Central memory CD8-positive, alpha-beta T cell (primary cell): ENCODE results near the gene GNAQ.
A peak's percentile ranks its signal among the peaks of the same experiment; 100 is the strongest.

ENCODE experiments used
- ATAC-seq: fragments of 150-1000 bp; cut with Tn5 transposase; replicated peaks from 2 replicates; pipeline ENCODE4 v1.10.0; 2022; ENCODE audit warnings: mild to moderate bottlenecking, moderate FRiP score, moderate number of reproducible peaks; ENCODE audit not compliant: poor library complexity, severe bottlenecking; ENCODE audit errors: extremely low read depth
- DNase-seq, 2 donors: peaks; one replicate each; pipeline ENCODE4 v3.0.0; 2021; ENCODE audit warnings: low spot score in 2 of 2
- H3K27ac Mint-ChIP-seq: one replicate; pipeline ENCODE4 v1.8.0; 2022; ENCODE audit warnings: low read depth, mild to moderate bottlenecking, moderate library complexity, mixed read lengths
- H3K27me3 Mint-ChIP-seq: one replicate; pipeline ENCODE4 v1.8.0; 2022; ENCODE audit warnings: mixed read lengths
- H3K36me3 Mint-ChIP-seq: one replicate; pipeline ENCODE4 v1.8.0; 2022; ENCODE audit warnings: mild to moderate bottlenecking, moderate library complexity, mixed read lengths; ENCODE audit not compliant: insufficient read depth
- H3K4me1 Mint-ChIP-seq: one replicate; pipeline ENCODE4 v1.8.0; 2022; ENCODE audit warnings: mixed read lengths
- H3K4me3 Mint-ChIP-seq: one replicate; pipeline ENCODE4 v1.8.0; 2022; ENCODE audit warnings: mild to moderate bottlenecking, moderate library complexity, mixed read lengths
- H3K9me3 Mint-ChIP-seq: one replicate; pipeline ENCODE4 v1.8.0; 2022; ENCODE audit warnings: mixed read lengths

The GNAQ gene

DNA sequence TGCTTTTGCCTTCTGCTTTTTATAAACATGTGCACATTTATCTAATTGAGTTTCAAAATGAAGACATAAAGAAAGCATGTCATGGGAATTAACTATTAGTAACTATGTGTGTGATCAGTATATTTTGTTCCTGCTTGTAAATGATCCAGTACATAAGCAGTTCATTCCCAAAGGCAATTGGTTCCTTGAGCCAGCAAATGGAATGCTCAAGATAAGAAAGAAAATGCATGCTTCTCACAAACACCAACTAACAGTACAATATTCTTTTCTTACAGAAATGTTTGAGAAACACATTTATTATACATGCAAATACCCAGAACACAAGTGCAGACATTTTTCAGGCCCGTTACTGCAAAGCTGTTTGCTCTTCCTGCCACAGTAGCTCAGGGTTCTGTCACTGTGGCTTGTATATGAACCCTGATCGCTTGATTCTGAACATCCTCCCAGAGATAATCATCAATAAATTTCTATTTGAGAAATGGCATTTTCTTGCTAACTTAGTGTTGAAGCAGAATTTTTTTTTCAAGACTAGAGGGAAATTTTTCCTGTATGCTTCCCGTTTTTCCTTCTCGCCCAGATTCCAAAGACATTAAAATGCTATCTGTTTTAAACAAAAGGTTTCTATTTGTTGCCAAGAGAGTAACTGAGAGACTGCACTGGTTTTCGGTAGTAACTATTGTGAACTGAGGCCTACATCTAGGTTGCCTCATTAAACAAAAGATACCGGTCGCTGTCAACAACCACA is 1.9 kb downstream of the GNAQ start:
- H3K9me3 Mint-ChIP-seq: no peaks in the 10 kb centered on the region
- H3K27ac Mint-ChIP-seq: peak overlapping the region; percentile 70
- peaks cover 24% of the 10 kb centered on the region for H3K4me1 Mint-ChIP-seq
- H3K27me3 Mint-ChIP-seq: peaks cover 56% of the 10 kb centered on the region
- no peak for ATAC-seq
- peaks cover 4% of the 10 kb centered on the region for H3K36me3 Mint-ChIP-seq
- no peak for DNase-seq
- H3K4me3 Mint-ChIP-seq: peak overlapping the region; percentile 84

DNA sequence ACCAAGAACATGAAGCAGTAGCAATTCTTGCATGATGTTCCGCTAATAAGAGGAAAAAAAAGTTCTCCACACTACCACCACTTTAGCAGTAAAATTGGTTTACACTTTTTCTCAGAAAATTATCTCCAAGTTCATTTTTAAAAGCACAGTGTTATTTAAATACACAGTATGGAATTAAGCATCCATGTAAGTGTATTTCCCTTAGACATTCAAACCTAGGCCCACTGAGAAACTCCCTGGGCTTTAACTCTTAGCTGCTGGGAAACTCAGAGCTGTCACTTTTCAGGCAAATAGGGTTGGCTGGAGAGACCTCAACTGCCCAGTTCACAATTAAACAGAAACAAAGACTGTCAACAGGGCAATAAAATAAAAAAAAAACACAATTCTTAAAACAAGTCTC is 2.7 kb downstream of the GNAQ start:
- Mint-ChIP-seq H3K36me3 (peaks cover 4% of the 10 kb centered on the region), H3K9me3 (no peaks in the 10 kb centered on the region), H3K4me1 (peaks cover 24% of the 10 kb centered on the region), H3K27ac (no peak overlapping the region), H3K27me3 (peaks cover 56% of the 10 kb centered on the region), H3K4me3 (no peak overlapping the region)
- no peak for ATAC-seq
- no peak for DNase-seq

DNA sequence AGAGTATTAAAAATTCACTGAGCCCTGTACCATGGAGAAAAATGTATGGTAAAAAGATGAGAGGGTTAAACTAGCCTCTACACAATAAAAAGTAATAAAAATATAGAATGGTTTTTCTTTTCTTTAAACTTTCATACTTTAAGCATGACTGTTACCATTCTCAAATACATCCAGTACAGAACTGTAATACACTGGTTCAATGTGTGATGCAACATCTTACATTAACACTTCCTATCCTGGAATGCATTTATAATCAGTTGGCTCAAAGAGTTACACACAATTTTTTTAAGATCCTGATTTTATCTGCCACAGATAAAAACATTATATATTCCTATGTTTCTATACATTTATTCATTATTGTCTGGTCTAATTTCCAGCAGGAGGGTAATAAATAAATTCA is 4.7 kb downstream of the GNAQ start:
- ATAC-seq (no peak), DNase-seq (no peak)
- no peak overlapping the region for H3K27ac Mint-ChIP-seq
- peaks cover 4% of the 10 kb centered on the region for H3K36me3 Mint-ChIP-seq
- H3K4me3 Mint-ChIP-seq: no peak overlapping the region
- peaks cover 46% of the 10 kb centered on the region for H3K27me3 Mint-ChIP-seq
- H3K9me3 Mint-ChIP-seq: no peaks in the 10 kb centered on the region
- peaks cover 13% of the 10 kb centered on the region for H3K4me1 Mint-ChIP-seq

DNA sequence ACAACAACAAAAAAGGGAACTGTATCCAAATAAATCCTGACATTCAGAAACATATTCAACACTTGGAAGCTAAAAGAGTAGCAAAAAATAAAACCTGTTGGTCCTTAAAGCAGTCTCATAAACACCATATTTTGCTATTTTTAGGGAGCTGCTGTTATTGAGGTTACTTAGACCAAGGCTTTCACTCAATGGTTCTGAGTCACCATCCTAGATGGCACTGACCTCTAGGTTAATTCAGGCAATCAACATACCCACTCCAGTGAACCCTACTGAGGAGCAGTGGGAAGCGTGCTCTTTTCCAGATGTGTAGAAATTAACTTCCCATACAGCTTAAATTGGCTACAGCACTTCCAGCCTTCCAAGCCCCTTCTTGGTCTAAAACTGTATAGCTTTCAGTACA is 5.2 kb downstream of the GNAQ start:
- ATAC-seq (no peak), DNase-seq (no peak)
- Mint-ChIP-seq H3K27me3 (peaks cover 51% of the 10 kb centered on the region), H3K4me1 (peaks cover 13% of the 10 kb centered on the region), H3K36me3 (peaks cover 2% of the 10 kb centered on the region), H3K9me3 (no peaks in the 10 kb centered on the region), H3K27ac (no peak overlapping the region), H3K4me3 (no peak overlapping the region)

DNA sequence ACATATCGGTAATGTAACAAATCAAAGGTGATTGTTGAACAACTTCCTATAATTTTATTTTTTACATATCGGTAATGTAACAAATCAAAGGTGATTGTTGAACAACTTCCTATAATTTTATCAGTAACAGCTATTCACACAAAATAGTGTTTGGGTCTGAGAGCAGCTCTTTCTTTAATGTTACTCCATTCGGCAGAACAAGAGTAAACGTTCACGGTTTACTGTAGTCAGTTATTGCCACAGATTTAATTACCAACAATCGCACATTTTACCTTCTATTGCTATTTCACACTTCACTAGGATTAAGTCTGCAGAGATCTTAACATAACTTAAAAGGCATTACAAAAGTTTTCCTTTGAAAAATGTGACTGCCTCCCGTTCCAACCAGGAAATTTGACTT is 6.4 kb downstream of the GNAQ start:
- peaks cover 47% of the 10 kb centered on the region for H3K27me3 Mint-ChIP-seq
- H3K27ac Mint-ChIP-seq: no peak overlapping the region
- no peak overlapping the region for H3K4me3 Mint-ChIP-seq
- no peaks in the 10 kb centered on the region for H3K36me3 Mint-ChIP-seq
- no peaks in the 10 kb centered on the region for H3K9me3 Mint-ChIP-seq
- no peak for DNase-seq
- no peak for ATAC-seq
- peaks cover 7% of the 10 kb centered on the region for H3K4me1 Mint-ChIP-seq

DNA sequence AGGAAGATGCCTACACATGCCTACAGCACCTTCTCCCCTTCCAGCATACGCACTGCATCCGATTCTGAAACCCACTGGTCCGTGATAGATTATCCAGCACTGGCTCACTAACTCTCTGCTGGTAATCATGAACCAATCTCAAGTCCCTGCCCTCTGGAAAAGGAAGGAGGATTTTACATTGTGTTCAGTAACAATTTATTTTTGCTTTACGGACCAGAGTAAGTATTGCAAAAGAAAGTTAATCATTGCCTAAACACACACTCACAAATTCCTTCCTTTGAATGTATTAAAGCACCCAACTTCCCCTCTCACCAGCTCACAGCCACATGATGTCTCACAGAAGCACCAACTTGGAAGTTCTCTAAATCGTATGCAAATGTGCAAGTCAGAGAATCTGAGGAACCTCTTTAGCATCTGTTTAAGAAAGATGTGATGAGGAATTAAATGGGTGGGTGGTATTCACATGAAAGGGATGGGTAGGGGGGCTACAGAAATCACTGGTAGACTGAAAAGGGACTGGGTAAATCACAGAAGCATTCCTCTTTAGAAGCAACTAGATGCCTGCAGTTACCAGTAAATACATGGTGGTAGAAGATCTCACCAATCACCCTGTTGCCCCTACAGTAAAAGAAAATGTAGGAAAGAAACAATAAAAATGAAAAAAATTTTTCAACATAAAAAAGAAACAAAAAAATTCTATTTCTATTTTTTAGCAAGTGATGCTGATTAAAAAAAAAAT is 8.4 kb downstream of the GNAQ start:
- no peaks in the 10 kb centered on the region for H3K4me1 Mint-ChIP-seq
- no peaks in the 10 kb centered on the region for H3K36me3 Mint-ChIP-seq
- no peak for ATAC-seq

DNA sequence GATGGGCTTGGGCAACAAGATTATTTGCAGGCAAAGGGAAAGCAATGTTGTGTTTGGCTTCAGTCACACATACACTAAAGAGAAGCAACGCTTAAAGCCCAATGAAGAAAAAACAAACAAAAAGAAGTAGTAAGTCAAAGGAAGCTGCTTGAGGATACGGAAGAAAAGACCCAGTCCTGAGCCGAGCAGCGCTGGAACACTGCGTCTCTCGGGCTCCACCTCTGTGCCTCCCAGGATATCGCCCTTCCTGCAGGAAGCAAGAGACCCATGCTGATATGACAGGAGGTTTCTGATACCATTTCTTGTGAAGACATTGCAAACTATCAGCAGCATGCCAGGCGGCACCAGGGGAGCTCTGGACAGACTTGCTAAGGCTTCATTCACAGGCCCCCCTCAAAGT is 9.9 kb downstream of the GNAQ start:
- DNase-seq (no peak), ATAC-seq (no peak)
- H3K4me3 Mint-ChIP-seq: no peak overlapping the region
- H3K27me3 Mint-ChIP-seq: peaks cover 27% of the 10 kb centered on the region
- H3K27ac Mint-ChIP-seq: no peak overlapping the region
- no peaks in the 10 kb centered on the region for H3K4me1 Mint-ChIP-seq
- no peaks in the 10 kb centered on the region for H3K9me3 Mint-ChIP-seq
- peaks cover 2% of the 10 kb centered on the region for H3K36me3 Mint-ChIP-seq

More for the DNA sequence above, 8.4 kb downstream of the GNAQ start:
- H3K9me3 Mint-ChIP-seq: no peaks in the 10 kb centered on the region
- DNase-seq: no peak
- no peak overlapping the region for H3K4me3 Mint-ChIP-seq
- peaks cover 27% of the 10 kb centered on the region for H3K27me3 Mint-ChIP-seq
- no peak overlapping the region for H3K27ac Mint-ChIP-seq

DNA sequence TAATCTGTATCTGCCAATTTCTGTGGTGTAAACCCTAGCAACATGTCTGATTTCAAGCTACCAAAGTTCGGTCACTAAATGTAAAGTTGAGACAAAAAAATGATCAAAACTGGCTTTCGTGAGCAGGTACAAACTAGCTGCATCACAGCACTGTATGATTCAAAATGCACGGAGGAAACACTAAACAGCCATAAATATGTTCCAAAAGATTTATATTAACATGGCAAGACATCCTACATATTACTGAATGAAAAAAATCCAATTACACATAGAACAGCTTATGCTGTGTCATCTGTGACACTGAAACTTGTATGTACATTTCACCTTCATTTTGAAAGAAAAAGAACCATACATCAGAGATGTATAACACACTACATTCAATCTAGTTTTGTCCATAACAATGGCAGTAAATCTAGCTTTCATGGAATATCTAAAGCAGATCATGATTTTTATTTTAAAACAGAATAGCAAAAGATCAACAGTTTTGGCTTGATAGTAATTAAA is 14.4 kb downstream of the GNAQ start:
- no peak for ATAC-seq
- Mint-ChIP-seq H3K4me3 (no peak overlapping the region), H3K27me3 (peaks cover 11% of the 10 kb centered on the region), H3K36me3 (peaks cover 2% of the 10 kb centered on the region), H3K27ac (no peak overlapping the region), H3K4me1 (no peaks in the 10 kb centered on the region), H3K9me3 (no peaks in the 10 kb centered on the region)
- DNase-seq: no peak

DNA sequence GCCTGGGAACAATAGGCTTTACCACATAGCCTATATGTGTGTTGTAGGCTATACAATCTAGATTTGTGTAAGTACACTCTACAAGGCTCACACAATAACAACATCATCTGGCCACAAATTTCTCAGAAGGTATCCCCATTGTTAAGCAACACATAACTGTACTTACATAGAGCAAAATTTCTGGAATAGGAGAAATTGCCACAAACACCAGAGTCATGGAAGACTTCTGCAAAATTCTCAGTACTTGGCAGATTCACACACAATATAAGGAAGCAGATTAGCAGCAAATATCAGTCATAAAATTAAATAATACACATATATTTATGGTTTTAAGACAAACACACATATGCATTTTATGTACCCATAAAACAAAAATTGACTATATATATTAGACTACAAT is 16.4 kb downstream of the GNAQ start:
- ATAC-seq: no peak
- Mint-ChIP-seq H3K27ac (no peak overlapping the region), H3K9me3 (no peaks in the 10 kb centered on the region), H3K27me3 (peaks cover 18% of the 10 kb centered on the region), H3K36me3 (peaks cover 2% of the 10 kb centered on the region), H3K4me3 (no peak overlapping the region), H3K4me1 (peaks cover 12% of the 10 kb centered on the region)
- DNase-seq: no peak

DNA sequence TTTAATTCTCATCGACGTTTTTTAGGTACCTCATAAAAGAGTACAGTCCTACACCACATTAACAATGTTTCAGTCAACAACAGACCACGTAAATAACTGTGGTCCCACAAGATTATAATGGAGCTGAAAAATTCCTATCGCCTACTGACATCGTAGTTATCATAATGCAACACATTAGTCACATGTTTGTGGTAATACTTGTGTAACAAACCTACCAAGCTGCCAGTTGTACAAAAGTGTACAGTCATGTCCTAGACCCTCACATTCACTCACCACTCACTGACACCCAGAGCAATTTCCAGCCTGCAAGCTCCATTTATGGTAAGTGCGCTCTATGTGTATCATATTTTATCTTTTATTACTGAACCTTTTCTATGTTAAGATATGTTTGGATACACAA is 16.8 kb downstream of the GNAQ start:
- ATAC-seq: no peak
- Mint-ChIP-seq H3K36me3 (peaks cover 2% of the 10 kb centered on the region), H3K4me3 (no peak overlapping the region), H3K9me3 (no peaks in the 10 kb centered on the region), H3K27ac (no peak overlapping the region), H3K27me3 (peaks cover 23% of the 10 kb centered on the region), H3K4me1 (peaks cover 16% of the 10 kb centered on the region)
- DNase-seq: no peak

DNA sequence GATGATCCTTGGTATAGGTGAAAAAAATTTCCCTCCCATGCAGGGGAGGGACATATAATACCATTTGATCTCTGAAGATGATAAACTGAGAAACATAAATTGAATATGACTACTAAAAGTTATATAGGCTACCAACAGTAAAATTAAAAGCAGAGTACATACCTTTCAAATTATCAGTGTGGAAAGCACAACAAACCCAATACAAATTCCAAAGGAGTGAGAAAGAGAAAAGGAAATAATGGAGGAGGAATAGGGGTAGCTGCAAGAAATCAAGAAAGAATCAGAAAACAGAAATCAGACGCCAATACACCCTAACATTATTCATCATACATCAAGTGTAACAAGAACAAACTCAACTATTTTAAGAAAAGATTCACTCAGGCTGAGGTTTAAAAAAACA is 17.7 kb downstream of the GNAQ start:
- H3K4me1 Mint-ChIP-seq: peaks cover 20% of the 10 kb centered on the region
- ATAC-seq: no peak
- H3K36me3 Mint-ChIP-seq: peaks cover 2% of the 10 kb centered on the region
- no peak overlapping the region for H3K4me3 Mint-ChIP-seq
- H3K9me3 Mint-ChIP-seq: no peaks in the 10 kb centered on the region
- DNase-seq: no peak
- H3K27ac Mint-ChIP-seq: no peak overlapping the region
- peaks cover 27% of the 10 kb centered on the region for H3K27me3 Mint-ChIP-seq

DNA sequence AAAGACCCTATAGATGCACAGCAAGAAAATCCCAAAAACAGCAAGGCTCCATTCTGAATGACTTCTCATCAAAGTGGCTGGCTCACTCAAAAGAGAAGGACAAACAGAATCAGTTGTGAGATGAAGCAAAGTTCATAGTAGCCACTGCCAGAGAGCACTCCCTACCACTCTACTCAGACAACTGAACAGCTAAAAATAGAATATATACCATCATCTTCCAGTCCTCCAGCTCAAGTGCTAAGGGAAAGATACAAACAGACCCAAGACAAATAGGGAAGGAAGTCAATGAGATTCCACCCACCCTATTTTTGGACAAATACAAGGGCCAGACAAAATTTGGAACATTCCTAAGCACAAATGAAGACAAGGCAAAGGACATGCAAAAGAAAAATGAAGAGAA is 20.6 kb downstream of the GNAQ start:
- H3K4me3 Mint-ChIP-seq: no peak overlapping the region
- H3K4me1 Mint-ChIP-seq: peaks cover 20% of the 10 kb centered on the region

DNA sequence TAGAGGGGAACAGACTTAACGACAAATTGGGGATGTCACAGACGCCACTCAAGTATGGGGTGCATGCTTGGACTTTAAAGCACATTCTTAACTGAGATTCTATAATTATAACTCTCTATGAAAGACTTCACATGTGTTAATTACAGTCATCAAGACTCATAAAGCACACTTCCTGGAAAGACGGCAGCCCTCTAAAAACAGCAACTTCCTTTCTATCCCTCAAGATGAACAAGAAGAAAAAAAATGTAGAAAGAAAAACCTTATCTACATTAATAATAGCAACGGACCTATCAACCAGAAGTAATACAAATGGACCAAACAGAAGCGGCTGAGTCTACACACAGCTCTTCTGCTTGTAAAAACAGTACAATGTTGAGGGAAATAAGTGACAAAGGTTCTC is 21.2 kb downstream of the GNAQ start:
- no peak overlapping the region for H3K4me3 Mint-ChIP-seq
- H3K36me3 Mint-ChIP-seq: no peaks in the 10 kb centered on the region
- peaks cover 20% of the 10 kb centered on the region for H3K4me1 Mint-ChIP-seq
- ATAC-seq (no peak), DNase-seq (no peak)
- H3K9me3 Mint-ChIP-seq: no peaks in the 10 kb centered on the region
- peaks cover 27% of the 10 kb centered on the region for H3K27me3 Mint-ChIP-seq
- H3K27ac Mint-ChIP-seq: no peak overlapping the region

More for the DNA sequence above, 20.6 kb downstream of the GNAQ start:
- H3K36me3 Mint-ChIP-seq: no peaks in the 10 kb centered on the region
- H3K27ac Mint-ChIP-seq: no peak overlapping the region
- no peaks in the 10 kb centered on the region for H3K9me3 Mint-ChIP-seq
- ATAC-seq: no peak
- H3K27me3 Mint-ChIP-seq: peaks cover 27% of the 10 kb centered on the region
- DNase-seq: no peak
